ENCODE results near the gene CELA1.
"Not testable (repeated sequence)": the region's sequence is repeated elsewhere in the genome, so short reads cannot be mapped to it uniquely, and the experiment has no call there.

CELA1 gene

DNA sequence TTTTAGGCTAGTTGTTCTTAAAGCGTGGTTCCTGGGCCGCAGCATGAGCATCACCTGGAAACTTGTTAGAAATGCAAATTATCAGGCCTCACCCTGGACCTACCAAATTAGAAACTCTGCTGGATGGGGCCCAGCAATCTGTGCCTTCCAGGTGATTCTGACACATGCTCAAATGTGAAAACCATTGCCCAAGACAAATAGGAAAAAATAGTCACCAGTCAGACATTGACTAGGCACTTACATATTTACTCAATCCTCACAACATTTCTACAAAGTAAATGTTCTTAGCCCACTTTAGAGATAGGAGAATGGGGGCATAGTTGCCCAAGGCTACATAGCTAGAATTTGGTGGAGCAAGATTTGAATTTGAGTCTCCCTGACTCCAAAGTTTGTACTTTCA is 3.3 kb downstream of the CELA1 start:
- no peak for DNase-seq (ENCODE audit: low read depth in 2 of 2)

DNA sequence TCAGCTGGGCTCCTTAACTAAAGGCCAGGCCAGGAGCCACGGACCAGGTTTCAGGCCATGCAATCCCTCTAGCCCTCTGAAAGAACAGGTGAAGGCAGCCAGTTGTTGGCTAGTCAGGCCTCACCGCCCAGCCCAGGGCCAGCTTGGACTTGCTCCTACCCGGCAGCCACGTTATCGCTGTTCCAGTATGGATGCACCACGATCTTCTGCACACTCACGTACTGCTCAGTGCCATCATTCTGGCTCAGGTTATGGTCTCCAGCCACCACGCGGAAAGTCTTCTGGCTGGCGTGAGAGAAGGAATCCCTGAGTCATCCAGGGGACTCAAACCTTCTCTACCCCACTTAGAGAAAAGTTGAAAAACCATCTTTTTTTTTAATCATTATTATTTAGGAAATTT is 4.1 kb downstream of the CELA1 start:
- no peak for DNase-seq (ENCODE audit: low read depth in 2 of 2)

DNA sequence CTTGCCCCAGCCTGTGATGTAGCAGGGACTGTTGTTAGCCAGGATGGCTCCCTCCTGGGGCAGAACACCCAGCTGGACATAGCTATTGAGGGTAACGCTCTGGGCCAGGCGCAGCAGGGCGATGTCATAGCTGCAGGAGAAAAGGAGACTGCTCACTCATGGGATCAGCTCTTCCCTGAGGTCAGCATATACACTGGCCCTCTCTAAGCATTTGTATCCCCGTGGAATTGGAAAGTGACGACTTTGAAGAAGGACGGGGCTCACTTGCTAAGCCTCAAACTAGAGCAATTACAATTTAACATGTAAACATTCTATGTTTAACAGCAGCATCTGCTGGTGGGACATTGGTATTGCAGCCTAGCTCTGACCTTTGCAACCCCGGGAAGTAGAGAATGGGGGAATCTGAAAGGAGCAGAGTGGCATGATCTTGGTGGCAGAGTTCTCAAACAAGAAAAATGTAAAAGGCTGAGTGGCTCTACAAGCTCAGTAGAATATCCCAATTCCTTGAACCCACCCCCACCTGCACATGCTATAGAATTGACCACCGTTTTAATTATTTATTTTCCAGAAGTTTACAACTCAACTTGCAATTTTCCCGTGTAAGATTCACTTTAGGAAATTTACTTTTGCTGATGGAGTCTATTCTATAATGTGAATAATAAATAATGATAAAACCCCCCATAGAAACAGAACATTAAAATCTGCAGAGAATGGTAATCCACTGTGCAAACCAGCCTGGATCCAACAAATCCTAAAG is 5.0 kb downstream of the CELA1 start:
- DNase-seq (ENCODE audit: low read depth in 2 of 2) = peak; percentile 23 to 44

DNA sequence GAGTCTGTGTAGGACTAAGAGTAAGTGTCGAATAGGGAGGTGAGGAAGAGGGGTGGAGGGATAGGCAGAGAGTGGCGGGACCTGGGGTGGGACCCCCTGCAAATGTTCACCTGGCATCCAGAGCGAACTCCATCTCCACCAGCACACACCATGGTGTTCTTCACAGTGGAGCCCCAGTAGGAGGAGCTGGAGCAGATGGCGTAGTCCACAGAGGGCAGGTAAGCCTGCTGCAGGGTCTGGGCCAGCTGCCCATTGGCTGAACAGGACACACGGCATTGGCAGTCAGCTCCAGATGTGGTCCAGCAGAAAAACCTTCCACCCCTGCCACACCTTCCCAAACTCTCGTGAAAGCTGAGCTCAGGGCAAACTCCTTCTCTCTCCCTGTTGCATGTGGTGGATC is 6.7 kb downstream of the CELA1 start:
- DNase-seq (ENCODE audit: low read depth in 2 of 2) = no peak

DNA sequence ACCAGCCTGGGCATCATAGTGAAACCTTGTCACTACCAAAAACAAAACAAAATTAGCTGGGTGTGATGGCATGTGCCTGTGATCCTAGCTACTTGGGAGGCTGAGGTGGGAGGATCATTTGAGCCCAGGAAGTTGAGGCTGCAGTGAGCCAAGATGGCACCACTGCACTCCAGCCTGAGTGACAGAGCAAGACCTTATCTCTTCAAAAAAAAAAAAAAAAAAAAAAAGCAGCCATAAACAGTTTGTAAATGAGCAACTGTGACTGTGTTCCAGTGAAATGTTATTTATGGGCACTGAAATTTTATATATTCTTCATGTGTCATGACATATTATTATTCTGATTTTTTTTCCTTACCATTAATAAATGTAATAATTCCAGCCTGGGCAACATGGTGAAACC is 9.1 kb downstream of the CELA1 start:
- not testable (repeated sequence) for DNase-seq (ENCODE audit: low read depth in 2 of 2)

DNA sequence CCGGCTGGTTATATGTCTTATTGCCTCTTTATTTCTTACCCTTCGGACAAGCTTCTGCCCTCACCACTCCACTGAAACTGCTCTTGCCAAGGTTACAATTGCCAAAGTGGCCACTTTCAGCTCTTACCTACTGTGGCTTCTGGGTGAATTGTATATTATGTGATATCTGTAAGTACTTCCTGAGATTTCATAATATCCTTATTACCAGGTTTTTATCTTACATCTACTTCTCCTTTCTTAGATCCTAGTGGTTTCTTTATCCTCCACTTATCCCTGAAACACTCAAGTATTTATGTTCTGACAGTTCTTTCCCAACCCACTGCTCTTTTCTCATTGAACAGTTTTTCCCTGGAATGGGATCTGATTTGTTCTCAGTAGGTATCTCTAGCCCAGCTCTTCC is 10.5 kb downstream of the CELA1 start:
- no peak for DNase-seq (ENCODE audit: low read depth in 2 of 2)

DNA sequence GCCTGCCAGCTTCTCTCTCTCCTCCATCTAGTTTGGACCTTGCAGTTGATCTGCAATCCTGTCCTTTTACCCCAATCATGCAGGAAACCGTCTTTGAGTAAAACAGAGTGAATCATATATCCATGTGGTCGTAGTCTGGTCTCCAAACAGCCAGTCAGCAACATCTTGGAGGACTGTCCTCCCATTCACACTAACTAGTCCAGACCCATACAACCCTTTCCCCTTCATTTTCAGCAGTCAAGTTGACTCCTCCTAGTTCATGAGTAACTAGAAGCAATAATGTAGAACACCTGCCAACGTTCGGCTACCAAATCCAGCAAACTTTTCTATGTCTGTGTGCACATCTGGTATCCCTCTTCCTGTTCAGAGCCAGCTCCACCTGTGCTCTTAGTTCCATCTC is 11.7 kb downstream of the CELA1 start:
- no peak for DNase-seq (ENCODE audit: low read depth in 2 of 2)

DNA sequence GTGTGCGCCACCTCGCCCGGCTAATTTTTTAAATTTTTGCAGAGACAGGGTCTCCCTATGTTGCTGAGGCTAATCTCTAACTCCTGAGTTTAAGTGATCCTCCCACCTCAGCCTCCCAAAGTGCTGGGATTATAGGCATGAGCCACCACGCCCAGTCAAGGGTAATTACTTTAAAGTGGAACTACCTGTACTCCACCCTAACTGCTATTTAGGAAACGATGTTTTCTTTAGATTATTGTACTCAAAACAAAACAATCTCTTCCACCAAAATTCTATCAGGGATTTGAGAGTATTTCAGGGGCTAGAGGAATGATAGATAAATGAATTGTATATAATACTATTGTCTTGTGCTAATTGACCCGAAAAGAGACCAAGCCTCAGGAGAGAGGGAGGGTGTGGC is 12.9 kb downstream of the CELA1 start:
- no peak for DNase-seq (ENCODE audit: low read depth in 2 of 2)

DNA sequence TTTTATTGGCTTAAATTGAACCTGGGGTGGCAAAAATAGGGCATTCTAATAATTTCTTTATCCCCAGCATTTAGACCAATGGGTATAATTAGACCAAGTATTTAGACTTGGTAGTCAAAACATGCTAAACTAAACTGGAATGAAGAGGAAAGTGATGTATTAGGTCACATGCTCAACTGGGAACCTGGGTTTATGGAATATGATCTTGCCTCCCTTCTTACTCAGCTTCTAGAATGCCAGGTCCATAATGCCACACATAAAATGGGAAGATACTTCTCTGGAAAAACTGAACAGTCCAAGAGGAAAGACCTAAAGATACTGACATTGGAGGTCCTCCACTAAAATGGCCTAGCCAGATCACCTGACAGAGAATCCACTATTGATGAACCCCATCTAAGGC is 16.3 kb downstream of the CELA1 start:
- no peak for DNase-seq (ENCODE audit: low read depth in 2 of 2)

DNA sequence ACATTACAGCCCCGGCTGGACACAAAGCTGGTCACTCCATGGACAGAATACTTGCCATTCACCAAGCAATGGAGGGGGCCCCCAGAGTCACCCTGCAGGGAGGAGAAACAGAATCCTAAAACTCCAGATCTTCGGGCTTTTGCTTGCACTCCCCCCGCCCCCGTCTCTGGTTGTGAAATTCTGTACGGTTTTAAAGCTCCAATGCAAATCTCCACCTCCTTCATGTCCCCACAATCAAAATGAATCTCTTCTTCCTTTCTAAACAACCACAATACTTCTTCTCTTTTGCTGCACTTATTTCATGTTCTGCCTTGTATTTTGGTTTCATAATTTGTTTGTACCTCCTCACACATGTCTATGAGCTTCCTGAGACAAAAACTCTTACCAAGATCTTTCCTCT is 16.7 kb downstream of the CELA1 start:
- no peak for DNase-seq (ENCODE audit: low read depth in 2 of 2)

DNA sequence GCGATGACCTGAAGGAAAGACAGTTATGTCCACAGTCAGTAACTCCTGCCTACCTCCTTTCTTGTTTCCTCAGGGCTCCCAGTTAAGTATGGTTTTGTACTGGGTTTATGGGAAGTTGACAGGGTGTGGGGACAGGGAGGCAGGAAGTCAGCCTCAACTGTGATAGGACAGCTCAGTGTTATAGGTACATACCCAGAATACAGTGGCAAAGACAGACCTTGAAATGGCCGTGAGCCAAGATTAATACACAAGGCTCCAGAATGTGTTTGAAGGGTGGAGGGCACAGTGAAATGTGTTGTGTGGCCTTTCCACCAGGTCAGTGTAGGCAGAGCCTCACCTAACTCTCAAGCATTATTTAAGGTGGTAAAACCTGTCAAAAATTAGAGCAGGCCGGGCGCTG is 17.9 kb downstream of the CELA1 start:
- DNase-seq (ENCODE audit: low read depth in 2 of 2) = no peak

DNA sequence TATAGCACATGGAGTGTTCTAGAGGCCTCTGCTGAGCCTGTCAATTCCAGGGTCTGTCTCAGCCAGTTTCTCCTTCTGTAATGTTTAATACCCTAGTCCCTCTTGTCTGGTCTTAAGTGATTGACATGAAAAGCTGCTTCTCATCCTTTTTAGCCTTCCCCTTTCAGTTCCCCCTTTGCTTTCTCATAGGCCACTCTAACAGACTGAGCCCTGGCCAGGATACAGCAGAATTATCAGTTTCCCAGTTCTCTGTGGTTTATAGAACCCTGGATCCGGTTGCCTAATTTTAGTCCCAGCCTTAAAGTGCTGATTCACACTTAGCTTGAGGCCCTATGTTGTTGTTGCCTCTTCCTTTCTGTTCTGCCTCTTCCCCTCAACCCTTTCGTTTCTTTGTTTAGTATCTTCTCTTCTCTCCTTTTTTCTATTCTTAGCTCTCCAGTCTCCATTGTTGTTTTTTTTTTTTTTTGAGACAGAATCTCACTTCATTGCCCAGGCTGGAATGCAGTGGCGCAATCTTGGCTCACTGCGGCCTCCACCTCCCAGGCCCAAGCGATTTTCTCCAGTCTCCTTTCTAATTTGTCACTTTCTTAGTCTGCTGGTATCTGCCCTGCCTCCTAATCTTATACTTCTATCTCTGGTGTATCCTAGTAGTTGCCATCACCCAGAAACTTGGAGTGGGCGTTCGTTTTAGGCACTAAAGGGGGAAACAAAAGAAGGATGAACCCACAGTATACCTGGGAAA is 19.6 kb downstream of the CELA1 start:
- DNase-seq (ENCODE audit: low read depth in 2 of 2) = no peak

DNA sequence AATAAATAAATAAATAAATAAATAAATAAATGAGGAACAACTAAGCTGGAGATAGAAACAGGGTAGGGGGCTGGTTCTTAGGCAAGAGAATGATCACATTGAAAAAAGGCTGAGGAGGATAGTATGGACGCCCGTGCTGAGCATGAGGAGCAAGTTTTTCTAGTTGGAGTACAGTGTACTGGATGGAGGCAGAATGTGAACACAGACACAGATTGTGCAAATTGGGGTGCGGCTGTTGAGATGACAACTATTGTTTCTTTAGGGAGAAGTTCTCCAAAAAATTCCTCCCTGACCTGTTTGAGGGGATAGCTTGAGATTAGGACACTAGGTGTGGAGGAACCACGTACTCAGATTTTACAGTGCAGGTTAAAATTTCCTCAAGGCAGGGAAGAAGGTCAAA is 21.5 kb downstream of the CELA1 start:
- no peak for DNase-seq (ENCODE audit: low read depth in 2 of 2)

DNA sequence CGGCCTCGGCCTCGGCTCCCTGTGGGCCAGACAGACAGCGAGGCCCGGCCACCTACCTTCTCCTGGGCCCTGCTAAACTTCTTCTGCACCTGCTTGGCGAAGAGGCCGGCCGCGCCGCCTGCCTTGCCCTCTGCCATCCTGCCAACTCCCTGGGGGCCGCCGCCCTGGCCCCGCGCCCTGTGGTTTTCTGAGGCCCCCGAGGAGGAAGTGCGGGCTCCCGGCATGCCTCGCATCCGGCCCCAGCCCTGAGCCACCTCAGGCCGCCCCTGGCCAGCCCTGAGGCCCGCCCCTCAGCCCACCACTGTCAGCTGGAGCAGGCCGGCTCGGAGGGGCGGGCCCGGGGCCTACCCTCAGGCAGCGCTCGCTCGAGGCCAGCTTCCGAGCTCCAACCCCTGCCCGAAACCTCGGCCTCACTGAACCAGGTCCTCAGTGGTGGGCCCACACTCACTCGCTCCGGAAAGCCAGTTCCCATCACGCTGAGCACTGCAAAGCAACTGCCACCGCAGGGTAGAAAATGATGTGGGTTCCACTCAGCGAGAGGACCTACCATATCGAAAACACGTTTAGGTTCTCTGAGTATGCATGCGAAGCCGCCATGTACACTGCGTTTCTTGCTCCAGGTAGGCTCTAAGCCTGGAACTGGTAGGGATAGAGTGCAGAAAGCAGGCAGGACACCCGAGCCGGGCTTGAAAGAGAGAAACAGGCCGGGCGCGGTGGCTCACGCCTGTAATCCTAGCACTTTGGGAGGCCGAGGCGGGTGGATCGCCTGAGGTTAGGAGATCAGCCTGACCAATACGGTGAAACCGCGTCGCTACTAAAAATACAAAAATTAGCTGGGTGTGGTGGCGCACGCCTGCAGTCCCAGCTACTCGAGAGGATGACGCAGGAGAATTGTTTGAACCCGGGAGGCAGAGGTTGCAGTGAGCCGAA is 22.2 kb downstream of the CELA1 start, which contains the start of gene BIN2:
BIN2 (minus strand) TSS at position 209 of the 930 bp plus-strand sequence; CDS start at position 137, 72 bp downstream.
- peak; percentile 42 to 51 for DNase-seq (ENCODE audit: low read depth in 2 of 2)

DNA sequence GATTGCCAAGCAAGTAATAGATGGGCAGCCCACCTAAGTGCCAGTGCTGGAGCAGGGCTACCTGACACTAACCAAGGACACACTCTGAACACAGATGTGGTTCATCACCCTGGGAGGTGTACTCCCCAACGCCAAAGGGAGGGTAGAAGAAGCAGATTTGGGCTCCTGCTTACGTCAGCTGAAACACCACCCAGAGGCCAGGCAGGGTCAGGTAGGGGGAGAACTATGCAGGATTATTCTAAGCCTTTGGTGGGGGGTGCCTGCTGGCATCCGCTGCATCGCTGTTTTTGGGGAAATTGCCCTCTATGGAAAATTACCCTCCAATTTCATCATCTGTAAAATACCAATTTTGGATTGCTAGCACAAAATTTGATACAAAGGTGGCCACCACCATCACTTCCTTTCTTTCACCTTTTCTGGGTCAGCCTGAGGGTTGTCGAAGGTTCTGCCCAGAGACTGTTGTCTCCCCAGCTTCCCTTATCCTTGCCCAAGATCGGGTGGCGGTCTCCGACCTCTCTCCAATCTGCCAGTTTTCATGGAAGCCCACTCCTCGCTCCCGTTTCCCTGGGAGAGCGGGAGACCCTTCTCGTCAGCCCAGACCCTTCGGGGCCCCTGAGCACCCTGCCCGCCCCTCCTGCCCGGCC is 23.0 kb downstream of the CELA1 start:
- DNase-seq (ENCODE audit: low read depth in 2 of 2) = no peak

DNA sequence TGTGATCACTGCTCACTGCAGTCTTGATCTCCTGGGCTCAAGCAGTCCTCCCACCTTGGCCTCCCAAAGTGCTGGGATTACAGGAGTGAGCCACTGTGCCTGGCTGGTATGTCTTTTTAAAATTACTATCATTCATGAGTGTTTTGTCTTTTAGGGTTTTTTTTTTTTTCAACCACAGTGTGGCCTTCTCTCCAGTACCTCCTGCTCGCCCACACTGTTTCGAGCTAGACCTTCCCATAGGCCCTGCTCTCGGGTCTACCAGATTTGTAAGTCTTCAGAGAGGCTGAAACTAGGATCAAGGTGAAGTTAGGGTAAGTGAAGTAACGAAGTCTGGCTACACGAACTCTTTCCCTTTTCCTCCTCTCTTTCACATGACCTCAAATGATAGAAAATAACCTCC is 24.0 kb downstream of the CELA1 start:
- DNase-seq (ENCODE audit: low read depth in 2 of 2) = no peak

DNA sequence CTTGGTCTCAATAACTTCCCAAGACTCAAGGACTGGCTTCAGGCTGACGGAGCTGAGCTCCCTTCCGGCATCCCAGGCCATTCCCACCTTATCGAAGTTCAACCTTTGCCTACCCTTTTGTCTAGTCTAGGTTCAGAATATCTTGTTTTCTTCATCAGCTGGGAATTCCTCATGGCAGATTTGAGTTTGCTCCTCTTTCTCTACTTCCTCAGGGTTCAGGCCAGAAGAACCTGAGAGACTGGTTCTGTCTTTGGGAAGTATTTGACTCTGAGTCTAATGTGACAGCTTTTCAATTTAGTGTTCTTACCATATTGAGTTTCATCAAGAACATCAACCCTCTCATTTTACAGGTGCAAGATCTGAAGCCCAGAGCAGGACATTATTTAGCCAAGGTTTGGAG is 24.6 kb downstream of the CELA1 start:
- no peak for DNase-seq (ENCODE audit: low read depth in 2 of 2)

DNA sequence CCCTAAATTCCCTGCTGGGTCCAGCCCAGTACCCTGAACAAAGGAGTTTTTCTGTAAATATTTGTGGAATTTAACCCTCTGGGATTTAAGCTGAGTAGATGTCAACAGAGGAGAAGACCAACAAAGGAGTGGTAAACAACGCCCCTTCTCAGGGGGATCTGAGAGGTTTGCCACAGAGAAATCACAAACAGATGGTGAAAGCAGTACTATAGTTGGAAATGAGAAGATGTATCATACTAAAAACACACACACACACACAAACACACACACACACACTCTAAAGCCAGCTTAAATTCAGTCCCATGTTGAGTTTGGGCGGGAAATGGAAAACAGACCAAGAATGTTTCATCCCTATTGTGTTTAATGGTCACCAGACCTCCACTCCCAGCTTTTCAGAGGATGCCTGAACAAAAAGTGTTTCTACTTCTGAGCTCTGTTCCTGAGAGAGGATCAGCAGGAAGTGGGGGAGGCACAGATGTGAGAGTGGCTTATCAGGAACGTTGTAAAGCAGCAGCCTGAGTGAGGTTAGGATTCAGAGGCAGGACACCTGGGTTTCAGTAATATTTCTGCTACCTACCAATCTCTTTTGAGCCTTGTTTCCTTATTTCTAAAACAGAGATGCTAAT is 25.7 kb downstream of the CELA1 start:
- DNase-seq (ENCODE audit: low read depth in 2 of 2) = no peak

DNA sequence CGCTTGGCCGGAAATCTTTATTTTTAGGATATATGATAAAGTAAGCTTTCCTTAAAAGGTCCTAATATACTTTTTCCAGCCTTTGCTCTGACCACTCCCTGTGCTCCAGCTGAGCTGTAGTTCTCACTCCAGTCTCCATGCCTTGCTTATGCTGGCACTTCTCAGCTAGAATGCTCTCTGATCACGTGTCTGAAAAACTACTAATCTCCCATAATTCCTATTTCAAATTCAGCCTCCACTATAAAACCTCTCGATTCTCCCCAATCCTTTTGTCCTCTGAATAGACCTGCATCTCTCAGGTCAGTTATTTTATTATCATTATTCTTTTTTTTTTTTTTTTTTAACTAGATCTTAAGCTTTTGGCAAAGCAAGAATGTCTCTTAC is 26.2 kb downstream of the CELA1 start:
- DNase-seq (ENCODE audit: low read depth in 2 of 2) = no peak

DNA sequence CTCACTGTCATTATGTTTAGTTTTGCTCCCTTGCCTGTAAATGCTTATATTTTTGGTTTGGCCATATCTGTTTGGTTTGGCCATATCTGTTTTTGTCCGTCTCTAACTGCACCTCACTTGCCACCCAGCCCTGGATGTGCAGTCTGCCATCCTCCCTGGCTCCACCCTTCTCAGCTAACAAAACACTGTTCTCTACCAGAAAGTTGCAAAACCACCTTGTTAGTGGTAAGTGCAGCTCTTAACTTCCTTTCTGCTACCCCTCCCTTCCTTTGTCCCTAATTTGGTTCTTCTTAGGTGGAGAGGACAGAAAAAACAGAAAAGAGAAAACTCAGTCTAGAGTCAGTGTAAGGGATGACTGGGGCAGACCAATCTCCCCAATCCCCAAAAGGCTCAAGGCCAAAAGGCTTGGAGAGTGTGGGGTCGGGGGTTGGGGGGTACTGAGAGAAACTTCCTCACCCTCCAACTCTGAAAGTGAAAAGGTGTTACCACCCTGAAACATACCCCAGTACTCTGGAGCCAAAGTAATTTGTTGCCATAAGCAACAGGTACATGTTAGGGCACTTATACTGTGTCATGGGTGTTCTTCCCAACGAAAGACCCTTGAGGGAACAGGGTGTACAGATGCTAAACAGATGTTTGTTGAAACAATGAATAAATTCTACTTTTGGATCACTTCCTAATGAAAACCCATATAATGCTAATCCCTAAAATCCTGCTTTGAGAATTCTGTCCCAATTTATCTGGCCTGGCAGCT is 27.5 kb downstream of the CELA1 start:
- no peak for DNase-seq (ENCODE audit: low read depth in 2 of 2)
